HG03095 (cell line): ENCODE measurements around the gene QPRT.
"Not testable (repeated sequence)": the region's sequence is repeated elsewhere in the genome, so short reads cannot be mapped to it uniquely, and the experiment has no call there.

Experiments used
- ATAC-seq: cut with Tn5 transposase; IDR thresholded peaks from one replicate; pipeline ENCODE4 v1.9.1; 2021; ENCODE audit warnings: moderate library complexity; ENCODE audit not compliant: unreplicated experiment

Gene QPRT

GRCh38 chr16:29662000-29662728 is 16.8 kb upstream of the QPRT start:
- ATAC-seq = no peak

GRCh38 chr16:29662729-29663015 is 16.3 kb upstream of the QPRT start:
- no peak for ATAC-seq

DNA sequence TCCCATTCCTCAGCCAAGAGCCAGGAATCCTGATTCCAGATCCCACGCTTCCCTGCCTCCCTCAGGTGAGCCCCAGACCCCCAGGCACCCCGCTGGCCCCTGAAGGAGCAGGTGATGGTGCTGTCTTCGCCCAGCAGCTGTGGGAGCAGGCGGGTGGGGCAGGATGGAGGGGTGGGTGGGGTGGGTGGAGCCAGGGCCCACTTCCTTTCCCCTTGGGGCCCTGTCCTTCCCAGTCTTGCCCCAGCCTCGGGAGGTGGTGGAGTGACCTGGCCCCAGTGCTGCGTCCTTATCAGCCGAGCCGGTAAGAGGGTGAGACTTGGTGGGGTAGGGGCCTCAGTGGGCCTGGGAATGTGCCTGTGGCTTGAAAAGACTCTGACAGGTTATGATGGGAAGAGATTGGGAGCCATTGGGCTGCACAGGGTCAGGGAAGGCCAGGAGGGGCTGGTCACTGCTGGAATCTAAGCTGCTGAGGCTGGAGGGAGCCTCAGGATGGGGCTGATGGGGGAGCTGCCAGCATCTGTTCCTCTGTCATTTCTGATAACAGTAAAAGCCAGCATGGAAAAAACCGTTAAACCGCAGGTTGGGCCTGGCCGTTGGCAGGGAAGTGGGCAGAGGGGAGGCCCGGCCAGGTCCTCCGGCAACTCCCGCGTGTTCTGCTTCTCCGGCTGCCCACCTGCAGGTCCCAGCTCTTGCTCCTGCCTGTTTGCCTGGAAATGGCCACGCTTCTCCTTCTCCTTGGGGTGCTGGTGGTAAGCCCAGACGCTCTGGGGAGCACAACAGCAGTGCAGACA is 15.8 kb upstream of the QPRT start, which contains the start of gene SPN:
Gene SPN, plus strand, starts transcription at position 232 of the 791 bp plus-strand sequence. Its CDS starts 482 bp downstream, at position 714.
- ATAC-seq = no peak

DNA sequence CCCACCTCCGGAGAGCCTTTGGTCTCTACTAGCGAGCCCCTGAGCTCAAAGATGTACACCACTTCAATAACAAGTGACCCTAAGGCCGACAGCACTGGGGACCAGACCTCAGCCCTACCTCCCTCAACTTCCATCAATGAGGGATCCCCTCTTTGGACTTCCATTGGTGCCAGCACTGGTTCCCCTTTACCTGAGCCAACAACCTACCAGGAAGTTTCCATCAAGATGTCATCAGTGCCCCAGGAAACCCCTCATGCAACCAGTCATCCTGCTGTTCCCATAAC is 15.2 kb upstream of the QPRT start:
- ATAC-seq = no peak

DNA sequence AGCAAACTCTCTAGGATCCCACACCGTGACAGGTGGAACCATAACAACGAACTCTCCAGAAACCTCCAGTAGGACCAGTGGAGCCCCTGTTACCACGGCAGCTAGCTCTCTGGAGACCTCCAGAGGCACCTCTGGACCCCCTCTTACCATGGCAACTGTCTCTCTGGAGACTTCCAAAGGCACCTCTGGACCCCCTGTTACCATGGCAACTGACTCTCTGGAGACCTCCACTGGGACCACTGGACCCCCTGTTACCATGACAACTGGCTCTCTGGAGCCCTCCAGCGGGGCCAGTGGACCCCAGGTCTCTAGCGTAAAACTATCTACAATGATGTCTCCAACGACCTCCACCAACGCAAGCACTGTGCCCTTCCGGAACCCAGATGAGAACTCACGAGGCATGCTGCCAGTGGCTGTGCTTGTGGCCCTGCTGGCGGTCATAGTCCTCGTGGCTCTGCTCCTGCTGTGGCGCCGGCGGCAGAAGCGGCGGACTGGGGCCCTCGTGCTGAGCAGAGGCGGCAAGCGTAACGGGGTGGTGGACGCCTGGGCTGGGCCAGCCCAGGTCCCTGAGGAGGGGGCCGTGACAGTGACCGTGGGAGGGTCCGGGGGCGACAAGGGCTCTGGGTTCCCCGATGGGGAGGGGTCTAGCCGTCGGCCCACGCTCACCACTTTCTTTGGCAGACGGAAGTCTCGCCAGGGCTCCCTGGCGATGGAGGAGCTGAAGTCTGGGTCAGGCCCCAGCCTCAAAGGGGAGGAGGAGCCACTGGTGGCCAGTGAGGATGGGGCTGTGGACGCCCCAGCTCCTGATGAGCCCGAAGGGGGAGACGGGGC is 14.7 kb upstream of the QPRT start:
- ATAC-seq = no peak

DNA sequence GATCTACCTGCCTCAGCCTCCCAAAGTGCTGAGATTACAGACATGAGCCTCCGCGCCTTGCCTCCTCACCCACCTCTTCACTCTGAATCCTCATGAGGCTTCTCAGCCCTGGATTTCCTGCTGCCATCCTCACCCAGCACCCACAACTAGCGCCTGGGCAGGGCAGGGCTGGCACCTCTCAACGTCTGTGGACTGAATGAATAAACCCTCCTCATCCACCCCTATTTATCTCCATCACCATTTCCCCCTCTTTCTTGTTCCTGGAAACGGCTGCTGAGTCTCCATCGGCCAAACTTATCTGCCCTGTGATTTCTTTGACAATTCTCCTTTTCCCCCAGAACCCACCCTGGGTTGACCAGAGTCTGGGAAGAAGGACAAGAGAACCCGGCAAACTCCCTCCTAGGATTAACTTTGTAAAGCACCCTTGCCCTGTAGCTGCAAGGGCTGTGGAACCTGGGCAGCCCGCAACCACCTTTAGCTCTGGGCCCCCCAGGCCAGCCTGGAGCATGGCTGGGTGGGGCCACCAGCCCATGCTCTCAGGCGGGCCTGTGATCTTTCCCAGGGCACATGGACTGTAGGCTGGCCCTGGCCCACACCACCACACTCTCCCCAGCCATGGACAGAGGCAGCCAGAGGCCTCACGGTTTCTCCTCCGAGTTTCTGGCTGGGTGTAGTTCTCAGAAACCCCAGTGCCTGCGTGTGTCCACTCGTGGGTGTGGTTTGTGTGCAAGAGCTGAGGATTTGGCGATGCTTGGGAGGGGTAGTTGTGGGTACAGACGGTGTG is 13.5 kb upstream of the QPRT start:
- no peak for ATAC-seq

DNA sequence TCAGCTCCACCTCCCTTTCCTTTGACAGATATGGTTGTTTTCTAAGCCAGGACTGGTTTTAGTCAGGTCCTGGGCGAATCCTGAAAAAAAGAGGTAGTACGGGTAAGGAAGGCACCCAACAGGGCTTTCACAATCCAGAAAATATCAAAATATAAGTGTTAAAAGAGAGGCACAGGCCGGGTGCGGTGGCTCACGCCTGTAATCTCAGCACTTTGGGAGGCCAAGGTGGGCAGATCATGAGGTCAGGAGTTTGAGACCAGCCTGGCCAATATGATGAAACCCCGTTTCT is 11.7 kb upstream of the QPRT start:
- not testable (repeated sequence) for ATAC-seq

GRCh38 chr16:29667755-29668154 is 11.2 kb upstream of the QPRT start:
- no peak for ATAC-seq

DNA sequence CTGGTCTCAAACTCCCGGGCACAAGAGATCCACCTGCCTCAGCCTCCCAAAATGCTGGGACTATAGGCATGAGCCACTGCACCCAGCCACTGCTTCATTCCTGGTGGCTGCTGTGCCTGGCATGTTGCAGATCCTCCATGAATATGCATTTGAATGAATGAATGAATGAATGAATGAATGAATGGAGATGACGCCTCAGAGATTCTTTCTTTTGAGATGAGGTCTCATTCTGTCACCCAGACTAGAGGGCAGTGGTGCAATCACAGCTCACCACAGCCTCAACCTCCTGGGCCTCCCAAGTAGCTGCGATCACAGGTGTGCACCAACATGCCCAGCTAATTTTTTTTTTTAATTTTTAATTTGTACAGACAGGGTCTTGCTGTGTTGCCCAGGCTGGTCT is 10.7 kb upstream of the QPRT start:
- ATAC-seq = no peak

GRCh38 chr16:29673501-29673900 is 5.5 kb upstream of the QPRT start:
- no peak for ATAC-seq

GRCh38 chr16:29674188-29674587 is 4.8 kb upstream of the QPRT start:
- ATAC-seq = no peak

- no peak for ATAC-seq
These were observed 3.0 kb upstream of the QPRT start for GRCh38 chr16:29675811-29676643.

- ATAC-seq = no peak
These were observed 1.8 kb upstream of the QPRT start for GRCh38 chr16:29676989-29677785.

DNA sequence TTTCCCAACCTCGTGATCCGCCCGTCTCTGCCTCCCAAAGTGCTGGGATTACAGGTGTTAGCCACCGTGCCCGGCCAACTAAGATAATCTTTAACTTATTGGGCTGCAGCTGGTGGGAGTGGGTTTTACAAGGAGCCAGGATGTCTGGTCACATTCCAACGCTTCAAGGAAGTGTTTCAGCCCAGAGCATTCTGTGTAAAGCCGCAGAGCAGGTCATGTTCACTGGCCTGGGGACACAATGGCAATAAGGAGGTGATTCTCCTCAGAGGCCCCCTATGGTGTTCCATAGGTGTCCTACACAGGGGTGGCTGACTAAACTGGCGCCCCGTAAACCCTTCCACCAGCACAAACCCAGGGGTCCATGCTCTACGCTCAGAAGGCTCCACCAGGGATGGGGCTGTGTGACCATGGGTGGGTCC is 1.2 kb downstream of the QPRT start:
- no peak for ATAC-seq

DNA sequence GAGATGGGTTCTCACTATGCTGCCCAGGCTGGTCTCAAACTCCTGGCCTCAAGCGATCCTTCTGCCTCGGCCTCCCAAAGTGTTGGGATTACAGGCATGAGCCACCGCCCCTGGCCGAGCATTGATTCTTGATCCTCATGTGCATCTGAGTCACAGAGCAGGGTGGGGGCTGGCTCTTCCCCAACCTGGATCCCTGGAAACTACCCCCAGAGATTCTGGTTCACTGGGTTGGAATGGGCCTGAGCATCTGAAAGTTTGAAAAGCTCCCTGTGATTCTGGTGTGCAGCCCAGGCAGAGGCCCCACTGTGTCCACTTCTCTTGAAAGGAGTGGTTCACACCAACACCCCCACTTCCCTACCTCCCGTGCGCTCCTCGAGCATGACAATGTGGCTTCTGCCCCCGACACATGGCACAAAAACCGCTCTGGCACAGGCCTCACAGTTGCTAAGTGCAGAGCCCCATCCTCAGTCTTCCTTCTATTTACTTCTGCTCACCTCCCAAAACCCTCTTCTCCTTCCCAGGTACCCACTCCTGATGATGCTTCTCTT is 4.6 kb downstream of the QPRT start:
- ATAC-seq = no peak

DNA sequence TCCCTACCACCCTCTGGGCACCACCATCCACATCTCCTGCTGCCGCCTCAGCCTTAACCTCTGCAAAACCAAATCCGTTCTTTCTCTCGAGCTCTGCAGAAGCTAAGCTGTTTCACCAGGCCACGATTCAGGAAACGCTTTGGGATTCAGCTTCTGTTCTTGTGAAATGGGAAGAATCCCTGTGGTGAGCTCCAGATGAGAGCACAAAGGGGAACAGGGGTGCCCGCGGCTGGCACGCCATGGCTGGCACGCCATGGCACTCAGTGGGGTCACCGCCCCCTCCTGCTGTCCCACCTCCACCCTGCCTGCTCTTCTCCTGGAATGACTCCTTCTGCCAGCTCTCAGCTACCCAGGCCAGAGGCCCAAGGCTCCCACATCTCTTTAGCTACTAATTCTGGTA is 5.7 kb downstream of the QPRT start:
- no peak for ATAC-seq

- ATAC-seq = no peak
These were observed 7.9 kb downstream of the QPRT start for GRCh38 chr16:29686740-29687332.

GRCh38 chr16:29687755-29688154 is 8.8 kb downstream of the QPRT start:
- no peak for ATAC-seq

GRCh38 chr16:29688172-29688571 is 9.2 kb downstream of the QPRT start:
- ATAC-seq = no peak
